GM21576 (cell line): ENCODE measurements around the gene CNKSR2.

Experiments
- ATAC-seq: cut with Tn5 transposase; IDR thresholded peaks from one replicate; pipeline ENCODE4 v1.9.1; 2021; ENCODE audit warnings: mild to moderate bottlenecking, moderate library complexity; ENCODE audit not compliant: unreplicated experiment

CNKSR2 gene

GRCh38 chrX:21590012-21590776 lies 216.0 kb downstream of the CNKSR2 start:
- ATAC-seq = no peak

GRCh38 chrX:21606002-21606401 lies 231.8 kb downstream of the CNKSR2 start:
- no peak for ATAC-seq

- no peak for ATAC-seq
These were observed 235.9 kb downstream of the CNKSR2 start for GRCh38 chrX:21610168-21610567.

- no peak for ATAC-seq
These were observed 237.9 kb downstream of the CNKSR2 start for GRCh38 chrX:21612154-21612553.

- no peak for ATAC-seq
These were observed 242.2 kb downstream of the CNKSR2 start for GRCh38 chrX:21616386-21616785.

GRCh38 chrX:21620234-21620633 lies 246.0 kb downstream of the CNKSR2 start:
- ATAC-seq = no peak

GRCh38 chrX:21623778-21624501 lies 249.7 kb downstream of the CNKSR2 start:
- no peak for ATAC-seq

- ATAC-seq = no peak
These were observed 257.8 kb downstream of the CNKSR2 start for GRCh38 chrX:21632027-21632426.

GRCh38 chrX:21638311-21638710 lies 264.1 kb downstream of the CNKSR2 start:
- ATAC-seq = no peak

GRCh38 chrX:21639775-21640174 lies 265.6 kb downstream of the CNKSR2 start:
- ATAC-seq = no peak

GRCh38 chrX:21645431-21645830 lies 271.2 kb downstream of the CNKSR2 start:
- no peak for ATAC-seq

- no peak for ATAC-seq
These were observed 271.7 kb downstream of the CNKSR2 start for GRCh38 chrX:21645886-21646285.

GRCh38 chrX:21655901-21656586 lies 281.8 kb downstream of the CNKSR2 start:
- no peak for ATAC-seq

GRCh38 chrX:21656587-21657317 lies 282.5 kb downstream of the CNKSR2 start:
- no peak for ATAC-seq

- ATAC-seq = no peak
These were observed 283.3 kb downstream of the CNKSR2 start for GRCh38 chrX:21657318-21658151.

GRCh38 chrX:21658152-21658737 lies 284.0 kb downstream of the CNKSR2 start, which contains the start of gene KLHL34:
KLHL34 (minus strand) TSS chrX:21658330; CDS start chrX:21657788, 542 bp downstream.
- ATAC-seq = no peak

GRCh38 chrX:21658746-21659145 lies 284.5 kb downstream of the CNKSR2 start:
- no peak for ATAC-seq

- no peak for ATAC-seq
These were observed 285.1 kb downstream of the CNKSR2 start for GRCh38 chrX:21659320-21659719.

GRCh38 chrX:21660156-21660555 lies 285.9 kb downstream of the CNKSR2 start:
- ATAC-seq = no peak

GRCh38 chrX:21661316-21661715 lies 287.1 kb downstream of the CNKSR2 start:
- ATAC-seq = no peak
